GM21576 (cell line): ENCODE data around the gene DUSP19.

Experiments
- ATAC-seq: cut with Tn5 transposase; IDR thresholded peaks from one replicate; pipeline ENCODE4 v1.9.1; 2021; ENCODE audit warnings: mild to moderate bottlenecking, moderate library complexity; ENCODE audit not compliant: unreplicated experiment

Gene DUSP19

GRCh38 chr2:183124222-183124956, 45.8 kb downstream of the DUSP19 start, which contains the start of gene NUP35:
NUP35 (plus strand) TSS chr2:183124443; CDS start chr2:183124458, 15 bp downstream.
- peak; percentile 92 for ATAC-seq

GRCh38 chr2:183124957-183125255, 46.4 kb downstream of the DUSP19 start:
- ATAC-seq, result no peak

GRCh38 chr2:183125659-183126341, 47.3 kb downstream of the DUSP19 start:
- ATAC-seq, result no peak

GRCh38 chr2:183126635-183127034, 48.1 kb downstream of the DUSP19 start:
- ATAC-seq, result no peak

- no peak for ATAC-seq
Observed at GRCh38 chr2:183134016-183134415, 55.5 kb downstream of the DUSP19 start.

- no peak for ATAC-seq
Observed at GRCh38 chr2:183148955-183149354, 70.4 kb downstream of the DUSP19 start.

- no peak for ATAC-seq
Observed at GRCh38 chr2:183149489-183149888, 70.9 kb downstream of the DUSP19 start.
